Prostate gland (tissue), 2 donors: ENCODE results near the gene C1QTNF5.

Source experiments
- POLR2A ChIP-seq: fragments of 450-650 bp; IDR thresholded peaks from one replicate; pipeline ENCODE4 v1.6.1; 2016; ENCODE audit warnings: antibody characterized with exemption, mild to moderate bottlenecking
- POLR2AphosphoS5 ChIP-seq: sonication (generic); formaldehyde crosslinking; IDR thresholded peaks from one replicate; pipeline ENCODE4 v1.6.1; 2017; ENCODE audit warnings: antibody characterized with exemption
- TF ChIP-seq, protein P1 (sequence below), 4 experiments: fragments of 200-600 bp in 2 of 4; fragments of 450-650 bp in 2 of 4; sonication (generic) in 2 of 4; IDR thresholded peaks; 1 replicate in 3 of 4; 2 replicates in 1 of 4; pipeline ENCODE4 v1.5.1; 2016 to 2019; ENCODE audit warnings: antibody characterized with exemption in 4 of 4, mild to moderate bottlenecking in 2 of 4, moderate library complexity in 2 of 4

- TF ChIP-seq, protein P1, sequence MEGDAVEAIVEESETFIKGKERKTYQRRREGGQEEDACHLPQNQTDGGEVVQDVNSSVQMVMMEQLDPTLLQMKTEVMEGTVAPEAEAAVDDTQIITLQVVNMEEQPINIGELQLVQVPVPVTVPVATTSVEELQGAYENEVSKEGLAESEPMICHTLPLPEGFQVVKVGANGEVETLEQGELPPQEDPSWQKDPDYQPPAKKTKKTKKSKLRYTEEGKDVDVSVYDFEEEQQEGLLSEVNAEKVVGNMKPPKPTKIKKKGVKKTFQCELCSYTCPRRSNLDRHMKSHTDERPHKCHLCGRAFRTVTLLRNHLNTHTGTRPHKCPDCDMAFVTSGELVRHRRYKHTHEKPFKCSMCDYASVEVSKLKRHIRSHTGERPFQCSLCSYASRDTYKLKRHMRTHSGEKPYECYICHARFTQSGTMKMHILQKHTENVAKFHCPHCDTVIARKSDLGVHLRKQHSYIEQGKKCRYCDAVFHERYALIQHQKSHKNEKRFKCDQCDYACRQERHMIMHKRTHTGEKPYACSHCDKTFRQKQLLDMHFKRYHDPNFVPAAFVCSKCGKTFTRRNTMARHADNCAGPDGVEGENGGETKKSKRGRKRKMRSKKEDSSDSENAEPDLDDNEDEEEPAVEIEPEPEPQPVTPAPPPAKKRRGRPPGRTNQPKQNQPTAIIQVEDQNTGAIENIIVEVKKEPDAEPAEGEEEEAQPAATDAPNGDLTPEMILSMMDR (IDR thresholded peaks at IDR 0.05) = no peak
- TF ChIP-seq POLR2A (no peak), POLR2AphosphoS5 (no peak)
Measured at GRCh38 chr11:119389611-119390254, 49.0 kb upstream of the C1QTNF5 start.
